Activated B cell treated with CpG ODN at 0.5 μM for 24 hours (primary cell): ENCODE measurements around the gene MPZL1. TPM values are rescaled to one million over a fixed set of nuclear protein-coding genes. Genes with fewer than 3 reads are reported as not detected.
"Not testable (repeated sequence)": the region's sequence is repeated elsewhere in the genome, so short reads cannot be mapped to it uniquely, and the experiment has no call there.

Source experiments
- ATAC-seq: fragments of 200-7000 bp; cut with Tn5 transposase; one replicate; pipeline ENCODE4 v1.10.0; 2021; ENCODE audit warnings: low read depth, mild to moderate bottlenecking, moderate library complexity
- CTCF ChIA-PET: fragments of 350-600 bp; sonication (Branson Sonifier 250); formaldehyde crosslinking; loops from one replicate; lab custom pipeline; 2021; ENCODE audit warnings: antibody characterized with exemption; lab: Charles Lee
- POLR2A ChIA-PET: fragments of 350-600 bp; sonication (Branson Sonifier 250); formaldehyde crosslinking; loops from one replicate; lab custom pipeline; 2021; ENCODE audit warnings: antibody characterized with exemption; lab: Charles Lee
- DNase-seq: peaks from one replicate; pipeline ENCODE4 v3.0.0; 2022
- H3K27ac Mint-ChIP-seq: one replicate; pipeline ENCODE4 v1.8.0; 2020; ENCODE audit warnings: mixed read lengths
- H3K27me3 Mint-ChIP-seq: one replicate; pipeline ENCODE4 v1.8.0; 2021; ENCODE audit warnings: mixed read lengths
- H3K36me3 Mint-ChIP-seq: one replicate; pipeline ENCODE4 v1.8.0; 2021; ENCODE audit warnings: low read depth, mixed read lengths
- H3K4me1 Mint-ChIP-seq: one replicate; pipeline ENCODE4 v1.8.0; 2021; ENCODE audit warnings: mixed read lengths
- H3K4me3 Mint-ChIP-seq: one replicate; pipeline ENCODE4 v1.8.0; 2020; ENCODE audit warnings: mild to moderate bottlenecking, mixed read lengths
- H3K9me3 Mint-ChIP-seq: one replicate; pipeline ENCODE4 v1.8.0; 2020; ENCODE audit warnings: mixed read lengths
- CTCF ChIP-seq: fragments of 200-600 bp; IDR thresholded peaks from one replicate; pipeline ENCODE4 v1.8.0; 2022; ENCODE audit warnings: antibody characterized with exemption, mild to moderate bottlenecking
- intact Hi-C: fragments of 100-400 bp; cut with micrococcal nuclease; formaldehyde crosslinking; loops from one replicate; pipeline ENCODE4 v1.15.1; 2024
- total RNA-seq: library from RNA; stranded (reverse); gene quantifications from 2 replicates; pipeline ENCODE4 v1.2.3, GENCODE V29; 2022

The MPZL1 gene
- total RNA-seq, 1 donor from 2014 or later = 27.2 TPM

GRCh38 chr1:167800251-167800650 lies 78.5 kb downstream of the MPZL1 start:
- H3K4me1 Mint-ChIP-seq = peaks cover 19% of the 10 kb centered on the region
- no peaks in the 10 kb centered on the region for H3K9me3 Mint-ChIP-seq
- POLR2A ChIA-PET = interaction anchor here (0.6 kb wide), 1 partner anchor 47 kb away, joined by 3 read pairs; no protein-coding TSS in a partner anchor
- no peak overlapping the region for H3K4me3 Mint-ChIP-seq
- no peaks in the 10 kb centered on the region for H3K36me3 Mint-ChIP-seq
- TF ChIP-seq CTCF = no peak
- intact Hi-C loops = loop anchor here (10.0 kb wide), 1 partner anchor 395 kb away; no protein-coding TSS in a partner anchor
- H3K27me3 Mint-ChIP-seq = no peaks in the 10 kb centered on the region
- no peak for ATAC-seq
- CTCF ChIA-PET = interaction anchor here (1.0 to 1.2 kb wide), 2 partner anchors 112 to 200 kb away, joined by 4 read pairs; no protein-coding TSS in a partner anchor
- no peak for DNase-seq
- peak overlapping the region; percentile 37 for H3K27ac Mint-ChIP-seq

GRCh38 chr1:167802235-167802634 lies 80.5 kb downstream of the MPZL1 start:
- DNase-seq = no peak
- no peaks in the 10 kb centered on the region for H3K36me3 Mint-ChIP-seq
- H3K27me3 Mint-ChIP-seq = no peaks in the 10 kb centered on the region
- no peaks in the 10 kb centered on the region for H3K9me3 Mint-ChIP-seq
- H3K27ac Mint-ChIP-seq = no peak overlapping the region
- peaks cover 22% of the 10 kb centered on the region for H3K4me1 Mint-ChIP-seq
- intact Hi-C loops = loop anchor here (2.0 to 10.0 kb wide), 3 partner anchors 49 to 397 kb away; partner anchors contain the start of genes DCAF6 and MPC2
- POLR2A ChIA-PET = no interaction called here
- no peak for ATAC-seq
- H3K4me3 Mint-ChIP-seq = no peak overlapping the region
- TF ChIP-seq CTCF = no peak
- CTCF ChIA-PET = interaction anchor here (1.3 to 1.6 kb wide), 2 partner anchors 115 to 202 kb away, joined by 4 to 7 read pairs; no protein-coding TSS in a partner anchor

- intact Hi-C loops = loop anchor here (1.0 to 10.0 kb wide), 10 partner anchors 51 to 399 kb away; partner anchors contain the start of genes DCAF6, MPC2, MPZL1 and RCSD1
- Mint-ChIP-seq H3K4me1 (peaks cover 22% of the 10 kb centered on the region), H3K36me3 (no peaks in the 10 kb centered on the region), H3K27me3 (no peaks in the 10 kb centered on the region), H3K27ac (no peak overlapping the region), H3K9me3 (no peaks in the 10 kb centered on the region), H3K4me3 (peak overlapping the region; percentile 48)
- POLR2A ChIA-PET = interaction anchor here (0.6 kb wide), 1 partner anchor 110 kb away, joined by 10 read pairs; no protein-coding TSS in a partner anchor
- ATAC-seq (peak; percentile 100), DNase-seq (peak; percentile 79)
- CTCF ChIA-PET = interaction anchor here (1.3 to 1.6 kb wide), 3 partner anchors 116 to 203 kb away, joined by 4 to 7 read pairs (median 4); no protein-coding TSS in a partner anchor
- TF ChIP-seq CTCF = peak; percentile 54
Observed at GRCh38 chr1:167803358-167804207, 81.8 kb downstream of the MPZL1 start.

GRCh38 chr1:167805041-167805556 lies 83.3 kb downstream of the MPZL1 start:
- ChIA-PET POLR2A (no interaction called here), CTCF (interaction anchor here (1.5 kb wide), 1 partner anchor 205 kb away, joined by 4 read pairs; no protein-coding TSS in a partner anchor)
- no peaks in the 10 kb centered on the region for H3K27me3 Mint-ChIP-seq
- ATAC-seq (no peak), DNase-seq (no peak)
- no peak for TF ChIP-seq CTCF
- intact Hi-C loops = loop anchor here (10.0 kb wide), 1 partner anchor 400 kb away; no protein-coding TSS in a partner anchor
- no peak overlapping the region for H3K4me3 Mint-ChIP-seq
- H3K4me1 Mint-ChIP-seq = peaks cover 22% of the 10 kb centered on the region
- peak overlapping the region; percentile 51 for H3K27ac Mint-ChIP-seq
- H3K9me3 Mint-ChIP-seq = no peaks in the 10 kb centered on the region
- no peaks in the 10 kb centered on the region for H3K36me3 Mint-ChIP-seq

GRCh38 chr1:167806235-167806634 lies 84.5 kb downstream of the MPZL1 start:
- intact Hi-C loops = loop anchor here (10.0 kb wide), 1 partner anchor 401 kb away; no protein-coding TSS in a partner anchor
- H3K36me3 Mint-ChIP-seq, POLR2A ChIA-PET, H3K4me3 Mint-ChIP-seq, DNase-seq, H3K27ac Mint-ChIP-seq, H3K9me3 Mint-ChIP-seq, H3K27me3 Mint-ChIP-seq, CTCF ChIA-PET, ATAC-seq: not testable (repeated sequence)
- peaks cover 22% of the 10 kb centered on the region for H3K4me1 Mint-ChIP-seq

GRCh38 chr1:167806676-167807075 lies 84.9 kb downstream of the MPZL1 start:
- DNase-seq, H3K27me3 Mint-ChIP-seq, POLR2A ChIA-PET, H3K9me3 Mint-ChIP-seq, ATAC-seq, H3K27ac Mint-ChIP-seq, H3K4me3 Mint-ChIP-seq, H3K36me3 Mint-ChIP-seq, CTCF ChIA-PET: not testable (repeated sequence)
- intact Hi-C loops = loop anchor here (10.0 kb wide), 1 partner anchor 402 kb away; no protein-coding TSS in a partner anchor
- peaks cover 22% of the 10 kb centered on the region for H3K4me1 Mint-ChIP-seq
